COLO829 (cell line): Measurements from ENCODE around the gene VANGL1.
A peak's percentile ranks its signal among the peaks of the same experiment; 100 is the strongest.

Experiments
- DNase-seq: peaks from one replicate; pipeline ENCODE4 v3.0.0; 2012; ENCODE audit warnings: low spot score

The VANGL1 gene

GRCh38 chr1:115669002-115669673, 27.4 kb downstream of the VANGL1 start:
- DNase-seq, result peak; percentile 40

- no peak for DNase-seq
Observed at GRCh38 chr1:115669886-115670285, 28.1 kb downstream of the VANGL1 start.

- no peak for DNase-seq
Observed at GRCh38 chr1:115670476-115671175, 28.9 kb downstream of the VANGL1 start.

- no peak for DNase-seq
Observed at GRCh38 chr1:115671176-115671934, 29.6 kb downstream of the VANGL1 start.

- DNase-seq, result no peak
Observed at GRCh38 chr1:115672224-115673009, 30.6 kb downstream of the VANGL1 start.

GRCh38 chr1:115676498-115677181, 34.9 kb downstream of the VANGL1 start:
- DNase-seq, result no peak

GRCh38 chr1:115677182-115677555, 35.4 kb downstream of the VANGL1 start:
- DNase-seq, result no peak

- DNase-seq, result no peak
Observed at GRCh38 chr1:115677565-115677964, 35.8 kb downstream of the VANGL1 start.

- no peak for DNase-seq
Observed at GRCh38 chr1:115678141-115678540, 36.4 kb downstream of the VANGL1 start.

GRCh38 chr1:115679141-115679611, 37.4 kb downstream of the VANGL1 start:
- DNase-seq, result peak; percentile 76

- DNase-seq, result no peak
Observed at GRCh38 chr1:115680730-115681111, 39.0 kb downstream of the VANGL1 start.

GRCh38 chr1:115682792-115683191, 41.0 kb downstream of the VANGL1 start:
- DNase-seq, result no peak

- no peak for DNase-seq
Observed at GRCh38 chr1:115685029-115685705, 43.4 kb downstream of the VANGL1 start.

- no peak for DNase-seq
Observed at GRCh38 chr1:115687744-115688143, 46.0 kb downstream of the VANGL1 start.

GRCh38 chr1:115690972-115691371, 49.2 kb downstream of the VANGL1 start:
- DNase-seq, result no peak

- DNase-seq, result no peak
Observed at GRCh38 chr1:115692224-115692623, 50.5 kb downstream of the VANGL1 start.

- no peak for DNase-seq
Observed at GRCh38 chr1:115694805-115695204, 53.0 kb downstream of the VANGL1 start.

- no peak for DNase-seq
Observed at GRCh38 chr1:115697619-115698018, 55.8 kb downstream of the VANGL1 start.

- DNase-seq, result no peak
Observed at GRCh38 chr1:115701090-115701489, 59.3 kb downstream of the VANGL1 start.

- no peak for DNase-seq
Observed at GRCh38 chr1:115702959-115703358, 61.2 kb downstream of the VANGL1 start.
